C4-2B (cell line): ENCODE results near the gene ADH1C.
"Not testable (repeated sequence)": the region's sequence is repeated elsewhere in the genome, so short reads cannot be mapped to it uniquely, and the experiment has no call there.

ENCODE experiments used
- H3K27ac ChIP-seq: fragments of 450-650 bp; 2 replicates; pipeline ENCODE4 v1.5.1; 2017
- ZFX ChIP-seq: fragments of 450-650 bp; IDR thresholded peaks from 2 replicates; pipeline ENCODE4 v1.6.1; 2017
- TF ChIP-seq, protein P1 (sequence below): fragments of 450-650 bp; conservative IDR thresholded peaks from 2 replicates; pipeline ENCODE4 v1.5.1; 2017; ENCODE audit warnings: mild to moderate bottlenecking

ADH1C gene

DNA sequence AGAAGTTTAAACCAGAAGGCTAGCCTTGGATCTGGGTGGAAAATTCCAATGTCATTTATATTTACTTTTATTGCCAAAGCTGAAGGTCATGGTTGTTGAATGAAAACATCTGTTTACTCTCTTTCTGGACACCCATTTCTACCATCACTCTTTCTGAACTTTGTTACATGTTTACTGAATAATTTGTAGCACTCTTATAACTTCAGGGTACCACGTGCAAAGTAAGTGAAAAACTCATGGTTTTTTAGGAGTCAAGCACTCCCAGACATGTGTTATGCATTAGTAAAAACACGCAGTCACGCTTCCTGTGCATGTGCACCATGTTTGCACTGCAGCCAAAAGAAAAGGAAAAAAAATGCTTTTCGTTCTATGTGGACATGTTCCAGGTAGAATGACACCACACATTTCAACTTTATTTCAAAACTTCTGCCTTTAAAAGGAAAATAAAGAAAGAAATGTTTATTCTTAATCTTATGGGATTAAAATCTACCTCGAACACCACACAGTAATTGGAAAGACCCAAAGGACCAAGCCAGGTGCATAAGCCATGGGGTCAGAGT is 31.4 kb upstream of the ADH1C start:
- H3K27ac ChIP-seq: no peak overlapping the region

GRCh38 chr4:99383399-99383798 is 30.9 kb upstream of the ADH1C start:
- no peak overlapping the region for H3K27ac ChIP-seq
- TF ChIP-seq, protein P1, sequence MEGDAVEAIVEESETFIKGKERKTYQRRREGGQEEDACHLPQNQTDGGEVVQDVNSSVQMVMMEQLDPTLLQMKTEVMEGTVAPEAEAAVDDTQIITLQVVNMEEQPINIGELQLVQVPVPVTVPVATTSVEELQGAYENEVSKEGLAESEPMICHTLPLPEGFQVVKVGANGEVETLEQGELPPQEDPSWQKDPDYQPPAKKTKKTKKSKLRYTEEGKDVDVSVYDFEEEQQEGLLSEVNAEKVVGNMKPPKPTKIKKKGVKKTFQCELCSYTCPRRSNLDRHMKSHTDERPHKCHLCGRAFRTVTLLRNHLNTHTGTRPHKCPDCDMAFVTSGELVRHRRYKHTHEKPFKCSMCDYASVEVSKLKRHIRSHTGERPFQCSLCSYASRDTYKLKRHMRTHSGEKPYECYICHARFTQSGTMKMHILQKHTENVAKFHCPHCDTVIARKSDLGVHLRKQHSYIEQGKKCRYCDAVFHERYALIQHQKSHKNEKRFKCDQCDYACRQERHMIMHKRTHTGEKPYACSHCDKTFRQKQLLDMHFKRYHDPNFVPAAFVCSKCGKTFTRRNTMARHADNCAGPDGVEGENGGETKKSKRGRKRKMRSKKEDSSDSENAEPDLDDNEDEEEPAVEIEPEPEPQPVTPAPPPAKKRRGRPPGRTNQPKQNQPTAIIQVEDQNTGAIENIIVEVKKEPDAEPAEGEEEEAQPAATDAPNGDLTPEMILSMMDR: no peak
- no peak for TF ChIP-seq ZFX

More for the DNA sequence above, 31.4 kb upstream of the ADH1C start:
- TF ChIP-seq, protein P1: no peak
- no peak for TF ChIP-seq ZFX

- H3K27ac ChIP-seq: no peak overlapping the region
- TF ChIP-seq, protein P1: no peak
- no peak for TF ChIP-seq ZFX
Observed at GRCh38 chr4:99382745-99383360, 30.3 kb upstream of the ADH1C start.

GRCh38 chr4:99381588-99382175 is 29.1 kb upstream of the ADH1C start:
- TF ChIP-seq ZFX: no peak
- TF ChIP-seq, protein P1: no peak
- no peak overlapping the region for H3K27ac ChIP-seq

GRCh38 chr4:99379571-99379970 is 27.0 kb upstream of the ADH1C start:
- TF ChIP-seq, protein P1: no peak
- no peak for TF ChIP-seq ZFX
- no peak overlapping the region for H3K27ac ChIP-seq

DNA sequence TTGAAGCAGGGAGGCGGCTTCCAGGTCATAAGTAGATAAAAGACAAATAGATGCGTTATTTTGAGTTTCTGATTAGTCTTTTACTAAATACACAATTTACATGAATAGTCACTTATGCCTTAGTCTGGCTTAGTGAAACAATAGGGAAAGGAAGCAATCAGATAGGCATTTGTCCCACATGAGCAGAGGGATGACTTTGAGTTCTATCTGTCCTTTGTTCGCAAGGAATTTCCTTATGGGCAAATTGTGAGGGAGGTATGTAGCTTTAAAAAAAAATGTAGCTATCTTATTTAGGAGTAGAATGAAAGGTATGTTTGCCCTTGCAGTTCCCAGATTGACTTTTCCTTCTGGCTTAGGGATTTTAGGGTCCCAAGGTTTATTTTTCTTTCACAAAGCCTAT is 26.3 kb upstream of the ADH1C start:
- TF ChIP-seq, protein P1: no peak
- TF ChIP-seq ZFX: no peak
- H3K27ac ChIP-seq: no peak overlapping the region

GRCh38 chr4:99377341-99377740 is 24.8 kb upstream of the ADH1C start:
- TF ChIP-seq, protein P1: peak; percentile 61
- not testable (repeated sequence) for H3K27ac ChIP-seq

- H3K27ac ChIP-seq: not testable (repeated sequence)
Observed at GRCh38 chr4:99372464-99372863, 19.9 kb upstream of the ADH1C start.

DNA sequence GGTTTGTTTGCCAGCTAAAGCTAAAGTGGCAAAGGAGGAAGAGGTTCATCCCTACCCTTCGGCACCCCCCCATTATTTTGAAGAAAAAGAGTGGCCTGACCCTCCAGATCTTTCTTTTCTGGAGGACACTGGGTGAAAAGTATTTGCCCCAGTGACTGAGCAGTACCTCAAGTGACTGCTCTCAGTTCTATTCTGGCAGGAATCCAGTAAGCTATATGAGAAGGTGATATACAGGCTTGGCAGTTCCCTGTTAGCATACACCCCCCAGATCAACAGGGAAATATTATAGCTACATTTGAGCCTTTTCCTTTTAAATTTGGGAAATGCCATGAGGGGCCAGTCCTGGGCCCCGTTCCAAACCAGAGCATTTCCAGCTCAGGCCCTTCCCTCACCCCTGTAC is 15.3 kb upstream of the ADH1C start:
- not testable (repeated sequence) for H3K27ac ChIP-seq
